SW 1271 (cell line): ENCODE data around the gene SORCS2.

Experiments used
- DNase-seq, 2 experiments: peaks; one replicate each; lab custom pipeline; 2025; lab: John Stamatoyannopoulos, UW

Gene SORCS2

DNA sequence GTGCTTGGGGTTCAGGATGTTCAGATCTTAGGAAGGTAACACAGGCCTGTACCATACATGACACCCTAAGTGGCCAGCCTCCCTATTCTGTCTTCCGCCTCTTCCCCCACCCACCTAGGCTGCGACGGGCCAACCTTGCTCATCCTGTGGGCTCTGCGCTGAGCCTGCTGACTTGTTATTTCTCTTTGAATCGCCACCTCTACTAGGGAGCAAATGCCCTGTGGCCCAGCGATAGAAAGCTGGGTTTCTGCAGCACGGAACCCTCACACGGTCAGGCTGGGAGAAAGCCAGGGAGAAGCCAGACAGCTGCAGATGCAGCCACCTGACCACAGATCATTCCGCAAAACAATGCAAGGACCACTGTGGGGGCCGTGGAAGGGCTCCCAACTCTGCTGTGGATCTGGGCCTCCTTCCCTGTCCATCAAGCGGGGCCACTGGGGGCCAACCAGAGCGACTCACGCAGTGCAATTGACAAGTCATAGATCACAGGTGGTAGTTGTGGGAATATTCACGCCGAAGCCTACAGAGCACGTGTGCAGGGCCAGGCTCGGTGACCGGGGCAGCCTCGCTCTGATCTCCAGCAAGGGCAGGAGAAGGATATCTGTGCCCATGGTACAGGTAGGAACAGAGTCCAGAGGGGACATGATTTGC lies 519.8 kb downstream of the SORCS2 start:
- DNase-seq, result no peak

DNA sequence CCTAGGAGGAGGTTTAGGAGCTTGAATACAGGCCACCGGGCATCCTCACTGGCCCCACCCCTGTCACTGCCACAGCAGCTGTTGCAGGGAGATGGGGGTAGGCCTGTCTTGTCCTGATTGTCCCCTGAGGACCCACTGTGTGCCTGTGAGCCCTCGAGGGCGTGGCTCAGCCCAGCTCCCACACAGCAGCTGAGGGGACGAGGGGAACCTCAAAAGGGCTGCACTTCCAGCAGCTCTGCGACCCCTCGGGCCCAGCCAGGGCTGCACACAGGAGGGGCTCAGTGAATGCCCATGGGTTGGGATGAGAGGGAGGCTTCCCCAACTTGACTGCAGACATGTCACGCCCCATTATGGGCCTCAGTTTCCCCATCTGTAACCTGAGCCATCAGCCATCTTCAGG lies 521.4 kb downstream of the SORCS2 start:
- DNase-seq, result no peak

DNA sequence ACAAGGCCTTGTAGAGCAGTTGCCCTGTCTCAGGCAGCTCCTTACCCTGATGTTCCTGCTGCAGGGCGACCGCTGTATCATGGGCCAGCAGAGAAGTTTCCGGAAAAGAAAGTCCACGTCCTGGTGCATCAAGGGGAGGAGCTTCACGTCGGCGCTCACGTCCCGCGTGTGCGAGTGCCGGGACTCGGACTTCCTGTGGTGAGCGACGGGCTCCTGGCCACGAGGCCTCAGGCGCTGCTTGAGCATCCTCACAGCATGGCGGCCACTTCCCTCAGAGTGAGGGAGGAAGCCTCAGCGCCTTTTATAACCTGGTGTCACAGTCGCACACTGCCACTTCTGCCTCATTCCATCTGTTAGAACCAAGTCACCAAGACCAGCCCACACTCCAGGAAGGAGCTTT lies 521.8 kb downstream of the SORCS2 start:
- DNase-seq, result no peak

DNA sequence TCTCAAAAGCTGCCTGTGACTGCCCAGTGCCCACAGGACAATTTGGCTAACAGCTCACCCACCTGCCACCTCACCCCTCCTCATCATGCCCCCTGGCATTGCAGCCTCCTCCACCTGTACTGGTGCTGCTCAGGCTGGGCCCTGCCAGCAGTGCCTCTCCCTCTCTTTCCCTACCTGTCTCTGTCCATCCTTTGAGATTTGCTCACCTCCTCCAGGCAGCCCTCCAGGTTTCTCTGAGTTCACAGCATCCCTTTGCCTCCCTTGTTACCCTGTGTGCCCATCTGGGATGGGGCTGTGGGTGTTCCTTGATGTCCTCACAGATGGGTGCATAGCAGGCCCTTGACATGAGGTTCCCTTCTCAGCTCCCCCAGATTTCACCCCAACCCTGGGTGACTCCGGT lies 522.4 kb downstream of the SORCS2 start:
- no peak for DNase-seq

DNA sequence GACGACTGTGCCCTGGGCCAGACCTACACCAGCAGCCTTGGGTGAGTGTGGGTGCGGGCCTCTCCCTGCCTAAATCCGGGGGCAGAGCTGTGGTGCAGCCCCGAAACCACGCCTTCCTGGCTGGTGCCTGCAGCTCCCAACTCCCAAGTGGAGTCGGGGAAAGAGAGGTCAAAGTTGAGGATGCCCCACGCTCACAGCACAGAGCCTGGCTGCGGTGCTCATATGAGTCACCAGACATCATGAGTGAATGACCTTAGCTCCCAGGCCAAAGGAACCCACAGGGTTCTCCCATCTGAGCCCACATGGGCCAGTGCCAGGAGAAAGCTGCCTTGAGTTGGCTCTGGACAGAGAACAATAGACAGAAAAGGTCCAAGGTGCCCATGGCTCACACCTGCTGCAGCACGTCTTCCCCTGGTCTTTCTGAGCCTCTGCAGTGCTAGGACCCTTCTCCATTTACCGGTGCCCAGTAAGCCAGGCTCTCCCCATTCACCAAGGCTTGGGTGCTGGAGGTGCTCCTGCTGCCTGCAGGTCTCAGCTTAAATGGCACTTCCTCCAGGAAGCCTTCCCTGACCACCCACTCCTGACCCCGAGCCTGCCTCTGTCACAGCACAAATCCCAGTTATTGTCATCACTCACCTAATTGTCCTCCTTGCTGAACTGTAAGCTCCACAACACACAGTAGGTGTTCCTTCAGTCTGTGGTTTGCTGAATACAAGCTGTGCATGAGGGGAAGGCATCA lies 523.1 kb downstream of the SORCS2 start:
- DNase-seq, result no peak

DNA sequence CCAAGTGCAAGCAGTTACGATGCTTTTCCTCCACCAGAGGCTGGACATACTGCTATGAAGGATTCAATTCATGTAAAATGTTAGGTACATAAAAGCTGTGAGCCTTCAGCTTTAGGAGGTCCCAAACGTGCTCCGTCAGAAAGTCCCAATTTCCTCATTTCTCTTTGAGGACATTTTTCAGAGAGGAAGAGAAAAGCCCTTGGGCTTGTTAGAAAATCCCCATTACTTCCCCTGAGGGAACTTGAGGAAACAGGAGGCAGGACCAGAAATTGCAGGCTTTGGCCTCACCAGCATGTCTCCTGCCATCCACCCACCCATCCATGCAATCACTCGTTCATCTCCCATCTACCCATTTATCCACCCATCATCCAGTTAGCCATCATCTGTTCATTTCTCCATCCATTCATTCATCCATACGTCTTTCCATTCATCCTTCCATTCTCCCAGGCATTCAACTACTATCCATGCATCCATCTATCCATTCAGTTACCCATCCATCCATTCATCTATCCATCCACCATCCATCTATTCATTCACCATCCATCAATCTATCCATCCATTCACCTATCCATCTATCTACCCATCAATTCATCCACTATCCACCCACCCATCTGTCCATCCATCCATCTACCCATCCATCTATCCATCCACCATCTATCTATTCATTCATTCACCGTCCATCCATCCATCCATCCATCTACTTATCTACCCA lies 523.8 kb downstream of the SORCS2 start:
- no peak for DNase-seq

DNA sequence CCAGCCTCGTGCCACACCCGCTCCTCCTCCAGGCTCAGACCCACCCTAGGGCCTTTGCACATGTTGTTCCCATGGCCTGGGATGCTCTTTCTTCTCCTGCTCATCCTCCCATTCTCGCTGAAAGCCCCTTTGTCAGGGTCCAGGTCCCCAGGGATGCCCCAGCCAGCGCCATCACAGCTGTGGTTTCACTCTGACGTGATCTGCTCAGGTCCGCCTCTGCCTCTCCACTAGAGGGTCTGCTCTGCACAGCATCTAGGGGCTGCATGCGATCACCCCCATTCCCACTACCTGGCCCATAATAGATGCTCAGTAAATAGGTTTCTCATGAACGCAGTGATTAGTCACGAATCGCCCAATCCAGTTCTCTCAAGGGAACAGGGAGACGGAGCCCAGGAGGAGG lies 524.8 kb downstream of the SORCS2 start:
- DNase-seq, result no peak

DNA sequence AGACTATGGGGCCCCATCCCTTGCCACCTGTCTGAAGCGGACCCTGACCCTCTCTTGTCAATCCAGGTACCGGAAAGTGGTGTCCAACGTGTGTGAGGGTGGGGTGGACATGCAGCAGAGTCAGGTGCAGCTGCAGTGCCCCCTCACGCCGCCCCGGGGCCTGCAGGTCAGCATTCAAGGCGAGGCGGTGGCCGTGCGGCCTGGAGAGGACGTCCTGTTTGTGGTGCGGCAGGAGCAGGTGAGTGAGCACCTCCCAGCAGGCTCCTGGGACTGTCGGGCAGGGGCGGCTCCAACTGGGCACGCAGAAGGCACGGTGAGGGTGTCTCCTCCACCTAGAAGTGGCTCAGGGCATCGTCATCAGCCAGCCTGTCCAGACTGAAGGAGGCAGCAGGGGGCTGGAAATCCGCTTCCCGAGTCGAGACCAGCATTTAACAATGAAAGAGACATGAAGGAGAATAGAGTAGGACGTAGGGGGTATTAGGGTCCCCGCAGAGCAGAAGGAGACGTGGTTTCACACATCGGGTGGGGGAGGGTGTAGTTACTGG lies 525.7 kb downstream of the SORCS2 start:
- no peak for DNase-seq

DNA sequence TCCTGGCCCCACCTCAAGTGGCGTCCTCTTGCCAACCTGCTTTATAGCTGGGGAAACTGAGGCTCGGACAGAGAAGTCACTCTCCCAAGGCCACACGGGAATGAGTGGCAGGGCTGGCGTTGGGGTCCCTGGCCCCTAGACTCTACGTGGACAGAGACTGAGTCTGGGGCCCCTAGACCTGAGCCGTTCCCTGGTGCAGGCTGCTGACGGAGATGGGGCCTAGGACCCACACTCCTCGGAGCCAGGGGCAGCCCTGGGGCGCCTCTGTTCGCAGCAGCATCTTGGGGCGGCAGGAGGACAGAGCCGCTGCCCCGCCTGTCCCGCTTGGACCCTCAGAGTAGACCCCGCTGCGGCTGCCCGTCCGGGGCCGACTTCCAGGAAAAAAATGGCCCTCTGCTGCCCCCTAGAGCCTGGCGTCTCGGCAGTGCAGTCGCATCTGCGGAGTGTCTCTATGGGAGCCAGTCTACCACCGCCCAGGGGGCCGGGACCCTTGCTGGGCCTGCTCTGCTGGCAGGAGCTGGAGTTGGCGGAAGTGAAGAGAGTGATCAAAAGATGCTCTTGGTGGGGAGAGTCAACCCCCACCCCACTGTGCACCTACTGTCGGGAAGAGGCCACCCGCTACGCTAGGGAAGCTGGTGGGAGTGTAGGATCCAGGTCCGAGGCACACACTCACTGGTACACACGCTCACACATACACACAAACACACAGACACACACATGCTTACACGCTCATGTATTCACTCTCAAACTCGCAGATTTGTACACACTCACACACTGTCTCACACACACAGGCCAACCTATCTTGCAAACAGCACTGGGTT lies 527.2 kb downstream of the SORCS2 start:
- DNase-seq, result no peak

DNA sequence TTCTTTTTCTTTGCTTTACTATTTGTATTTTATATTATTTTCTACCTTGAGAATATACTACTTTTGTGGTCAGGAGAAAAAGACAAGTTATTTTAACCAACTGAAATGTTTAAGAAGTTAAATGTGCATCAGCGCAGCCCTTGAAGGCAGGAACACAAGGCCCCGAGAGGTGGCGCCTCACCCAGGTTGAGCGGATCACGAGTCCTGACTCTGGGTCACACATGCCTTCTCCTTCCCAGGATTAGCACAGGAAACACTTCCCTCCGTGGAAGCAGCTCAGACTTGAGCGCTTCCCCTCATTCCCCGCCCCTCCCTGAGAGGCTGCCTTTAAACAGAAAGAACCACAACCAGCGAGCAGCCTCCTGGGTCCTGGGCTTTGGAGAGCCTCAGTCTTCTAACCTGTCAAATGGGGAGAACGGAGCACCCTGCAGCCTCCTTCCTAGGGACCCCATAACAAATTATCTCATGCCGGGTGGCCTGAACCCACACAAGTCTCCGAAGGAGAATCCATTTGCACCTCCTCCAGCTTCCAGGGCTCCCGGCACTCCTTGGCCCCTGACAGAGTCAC lies 529.7 kb downstream of the SORCS2 start:
- no peak for DNase-seq

DNA sequence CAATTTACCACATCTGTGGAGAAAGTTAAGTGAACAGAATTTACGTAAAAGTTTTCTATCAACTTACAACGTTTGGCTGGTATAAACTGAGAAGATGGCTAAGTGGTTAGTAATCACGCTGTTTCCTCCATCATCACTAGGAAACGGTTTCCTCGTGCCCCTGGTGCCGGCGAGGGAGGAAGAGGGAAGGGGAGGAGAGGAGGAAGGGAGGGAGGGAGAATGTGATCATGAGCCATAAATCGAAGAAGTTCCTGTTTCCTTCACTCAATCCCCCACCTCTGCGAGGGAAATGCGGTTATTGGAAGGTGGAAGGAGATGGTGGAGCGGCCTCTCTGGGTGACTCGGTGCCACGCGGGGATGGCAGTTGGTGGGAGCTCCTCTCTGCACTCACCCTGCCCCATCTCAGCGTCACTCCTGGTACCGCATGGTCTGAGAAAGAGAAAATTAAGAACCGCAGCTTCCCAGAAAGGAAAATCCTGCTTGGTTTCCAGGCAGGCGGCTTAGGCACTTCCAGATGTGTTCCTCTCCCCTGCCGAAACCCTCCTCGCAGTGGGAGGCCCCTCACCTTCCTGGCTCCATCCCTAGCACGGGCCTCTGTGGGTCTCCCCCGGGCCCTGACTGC lies 530.5 kb downstream of the SORCS2 start:
- no peak for DNase-seq

DNA sequence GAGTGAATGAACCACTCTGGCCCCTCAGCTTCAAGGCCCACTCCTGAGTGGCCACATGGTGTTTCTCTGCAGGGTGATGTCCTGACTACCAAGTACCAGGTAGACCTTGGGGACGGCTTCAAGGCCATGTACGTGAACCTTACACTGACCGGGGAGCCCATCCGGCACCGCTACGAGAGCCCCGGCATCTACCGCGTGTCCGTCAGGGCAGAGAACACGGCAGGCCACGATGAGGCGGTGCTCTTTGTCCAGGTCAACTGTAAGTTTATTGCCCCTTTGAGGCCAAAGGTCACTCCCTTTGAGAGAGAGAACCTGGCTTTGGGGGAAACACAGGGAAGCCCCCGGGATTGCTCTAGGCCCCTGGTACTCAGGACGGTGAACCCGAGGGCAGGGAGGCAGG lies 531.3 kb downstream of the SORCS2 start:
- no peak for DNase-seq

DNA sequence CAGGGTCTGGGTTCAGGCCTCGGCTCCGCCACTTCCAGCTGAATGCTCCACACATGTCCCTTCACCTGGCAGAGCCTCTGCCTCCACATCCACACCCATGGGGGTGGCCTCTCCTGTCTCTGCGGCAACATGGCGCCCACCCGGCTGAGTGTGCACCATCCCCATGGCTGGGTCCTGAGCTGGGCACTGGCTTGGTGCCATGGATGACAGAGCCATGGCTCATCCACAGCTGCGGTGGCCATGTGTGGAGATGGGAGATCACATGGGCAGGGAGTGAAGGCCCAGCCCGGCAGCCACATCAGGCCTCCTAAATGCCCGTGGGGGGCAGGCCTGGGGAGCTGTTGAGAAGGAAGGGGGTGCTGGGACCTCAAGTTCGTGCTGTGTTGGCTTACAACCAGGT lies 533.6 kb downstream of the SORCS2 start:
- DNase-seq, result no peak

DNA sequence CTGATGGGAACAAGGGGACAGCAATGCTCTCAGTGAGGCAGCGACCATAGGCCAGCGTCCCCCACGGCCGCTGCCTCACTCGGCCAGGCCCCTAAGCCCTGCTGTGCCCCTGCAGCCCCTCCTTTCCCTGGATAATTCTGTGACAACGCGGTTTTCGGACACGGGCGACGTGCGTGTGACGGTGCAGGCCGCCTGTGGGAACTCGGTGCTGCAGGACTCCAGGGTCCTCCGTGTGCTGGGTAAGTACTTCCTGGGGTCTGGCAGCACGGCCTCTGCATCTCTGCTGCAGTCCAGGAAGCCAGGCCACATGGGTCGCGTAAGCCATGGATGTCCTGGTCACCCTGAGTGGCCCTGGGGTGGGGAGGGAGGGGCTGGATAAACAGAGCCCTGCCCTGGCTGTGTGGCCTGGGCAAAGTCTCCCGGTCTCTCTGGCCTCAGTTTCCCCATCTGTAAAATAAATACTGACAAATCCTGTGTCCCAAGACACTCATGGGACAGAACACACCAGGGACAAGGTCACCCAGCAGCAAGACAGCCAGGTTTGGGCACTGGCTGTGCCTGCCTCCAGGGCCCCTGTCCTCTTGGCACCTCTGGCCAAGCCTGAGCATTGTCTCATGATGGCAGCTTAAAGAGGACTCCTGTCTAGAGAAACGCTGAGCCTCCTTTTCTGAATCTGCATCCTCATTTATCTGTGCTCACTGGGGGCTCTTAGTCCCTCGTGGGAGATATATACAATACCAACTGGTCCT lies 534.5 kb downstream of the SORCS2 start:
- DNase-seq, result no peak

DNA sequence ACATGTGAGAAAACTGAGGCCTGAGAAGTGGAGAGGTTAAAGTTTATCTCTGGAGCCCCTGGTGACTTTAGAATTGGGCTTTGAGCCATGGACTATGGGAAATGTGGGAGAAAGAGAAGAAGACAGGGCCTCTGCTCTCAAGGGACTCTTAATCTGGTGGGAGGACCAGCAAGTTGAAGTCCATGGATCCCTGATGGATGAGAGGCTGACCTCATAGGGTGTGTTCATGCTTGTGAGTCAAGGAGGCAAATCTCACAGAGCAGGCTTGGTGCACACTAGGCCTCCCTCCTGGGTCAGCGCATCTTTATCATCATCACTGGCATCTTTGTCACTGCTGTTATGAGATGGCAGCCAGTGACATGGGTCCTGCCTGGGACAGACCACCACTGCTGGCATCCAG lies 535.4 kb downstream of the SORCS2 start:
- no peak for DNase-seq

DNA sequence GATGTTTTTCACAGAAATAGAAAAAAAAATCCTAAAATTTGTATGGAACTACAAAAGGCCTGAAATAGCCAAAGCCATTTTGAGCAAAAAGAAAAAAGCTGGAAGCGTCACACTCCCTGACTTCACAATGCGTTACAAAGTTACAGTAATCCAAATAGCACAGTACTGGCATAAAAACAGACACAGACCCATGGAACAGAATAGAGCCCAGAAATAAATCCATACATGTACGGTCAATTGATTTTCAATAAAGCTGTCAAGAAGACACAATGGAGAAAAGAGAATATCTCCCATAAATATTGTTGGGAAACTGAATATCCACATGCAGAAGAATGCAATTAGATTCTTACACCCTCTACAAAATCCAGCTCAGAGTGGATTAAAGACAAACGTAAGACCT lies 539.1 kb downstream of the SORCS2 start:
- no peak for DNase-seq

DNA sequence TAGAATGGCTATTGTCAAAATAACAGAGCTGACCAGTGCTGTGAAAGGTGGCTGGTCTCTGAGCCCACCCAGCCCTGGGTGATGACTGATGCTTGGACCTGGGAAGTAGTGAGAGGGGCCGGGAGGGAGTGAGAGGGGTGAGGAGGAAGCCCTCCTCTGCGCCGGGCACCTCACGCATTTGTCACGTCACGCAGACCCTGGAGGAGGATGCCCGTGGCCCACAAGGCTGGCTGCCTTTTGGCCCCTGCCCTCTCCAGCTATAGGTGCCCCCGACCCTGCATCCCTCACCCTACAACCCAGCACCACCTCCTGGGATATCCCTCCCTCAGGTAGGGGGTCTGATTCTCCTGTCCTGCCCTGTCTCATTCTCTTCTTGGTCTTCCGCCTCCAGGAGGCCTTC lies 539.9 kb downstream of the SORCS2 start:
- no peak for DNase-seq

DNA sequence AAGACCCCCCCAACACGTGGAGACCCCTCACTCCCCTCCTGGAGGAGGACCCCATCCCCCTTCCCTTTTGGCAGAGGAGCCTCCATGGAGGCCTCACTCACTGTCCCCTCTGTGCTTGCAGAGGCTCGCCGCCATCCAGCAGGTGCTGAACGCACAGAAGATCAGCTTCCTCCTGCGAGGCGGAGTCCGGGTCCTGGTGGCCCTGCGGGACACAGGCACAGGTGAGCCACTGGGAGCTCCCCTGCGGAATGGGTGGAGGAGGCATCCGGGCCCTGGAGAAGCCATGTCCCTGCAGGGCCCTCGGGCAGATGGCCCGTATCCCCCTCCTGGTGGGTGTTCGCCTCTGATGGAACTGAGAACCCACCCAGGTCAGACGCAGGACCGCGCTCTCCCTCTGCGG lies 540.9 kb downstream of the SORCS2 start:
- DNase-seq, result no peak

DNA sequence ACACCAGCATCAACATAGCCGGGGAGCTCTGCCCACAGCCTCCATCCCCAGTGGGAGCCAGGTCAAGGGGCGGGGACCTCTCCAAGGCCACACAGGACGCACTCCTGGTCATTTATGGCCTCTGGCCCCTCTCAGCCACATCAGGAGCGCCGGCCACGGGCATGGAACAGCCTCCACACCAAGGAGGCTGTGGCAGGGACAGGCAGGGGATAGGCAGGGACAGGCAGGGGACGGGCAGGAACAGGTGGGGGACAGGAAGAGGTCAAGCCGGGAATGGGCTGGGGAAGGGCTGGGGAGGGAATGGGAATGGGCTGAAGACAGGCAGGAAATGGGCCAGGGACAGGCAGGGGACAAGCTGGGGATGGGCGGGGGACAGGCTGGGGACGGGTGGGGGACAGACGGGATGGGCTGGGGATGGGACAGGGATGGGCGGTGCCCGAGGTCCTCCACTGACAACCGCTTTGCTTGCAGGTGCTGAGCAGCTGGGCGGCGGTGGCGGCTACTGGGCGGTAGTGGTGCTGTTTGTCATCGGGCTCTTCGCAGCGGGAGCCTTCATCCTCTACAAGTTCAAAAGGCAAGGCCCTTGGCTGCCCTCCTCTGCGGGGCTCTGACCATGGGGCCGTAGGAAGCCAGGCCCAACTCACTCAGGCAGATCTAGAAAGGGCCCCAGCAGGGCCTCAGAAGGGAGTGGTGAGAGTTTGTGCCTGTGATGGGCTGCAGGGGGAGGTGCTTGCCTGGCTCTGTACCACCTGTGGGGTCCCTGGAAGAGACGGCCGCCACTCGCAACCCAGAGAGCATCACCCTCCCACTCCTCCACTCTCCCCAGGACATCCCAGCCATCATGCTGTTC lies 541.7 kb downstream of the SORCS2 start:
- DNase-seq, result no peak
